ENCODE results near the gene FIG4.

DNA sequence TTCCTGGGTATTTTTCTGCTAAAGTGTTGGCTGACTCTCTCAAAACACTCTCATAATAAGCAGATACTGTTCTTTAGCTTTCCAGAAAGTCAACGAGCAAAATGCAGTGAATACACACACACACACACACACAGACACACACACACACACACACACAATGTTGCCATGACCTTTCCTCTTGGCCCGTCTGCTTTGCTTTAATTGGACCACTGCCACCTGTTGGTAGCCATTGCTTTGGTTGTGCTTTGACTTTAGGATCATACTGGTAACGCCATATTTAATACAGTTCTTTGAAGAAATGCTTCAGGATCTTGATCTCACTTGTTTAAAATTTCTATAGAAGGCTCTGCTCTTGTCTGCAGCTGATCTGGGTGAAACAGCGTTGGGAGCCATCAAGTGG is 4.4 kb downstream of the FIG4 start:
- TF ChIP-seq CTCF (IDR thresholded peaks at IDR 0.05), result peak; percentile 26; the same call in 1 of the 2 replicates
- TF ChIP-seq REST (IDR thresholded peaks at IDR 0.05; ENCODE audit: low read depth, low read length), result no peak
- no peak for TF ChIP-seq YY1 (IDR thresholded peaks at IDR 0.05; ENCODE audit: low read depth)
